GM12878 (cell line): Measurements from ENCODE around the gene DCAF6.

Experiments used
- BHLHE40 ChIP-seq, 2 experiments: fragments of 450-650 bp in 1 of 2; IDR thresholded peaks; 2 replicates each; pipeline ENCODE4 v1.6.1; 2011 to 2017; ENCODE audit warnings: low read depth in 2 of 2, borderline replicate concordance in 1 of 2, improper control_type of control experiment in 1 of 2, low read length in 1 of 2, mild to moderate bottlenecking in 1 of 2
- EGR1 ChIP-seq, 2 experiments: IDR thresholded peaks; 1 replicate in 1 of 2; 2 replicates in 1 of 2; pipeline ENCODE4 v1.6.1; 2011 to 2012; ENCODE audit warnings: low read depth in 2 of 2, low read length in 2 of 2, borderline replicate concordance in 1 of 2, mild to moderate bottlenecking in 1 of 2, moderate library complexity in 1 of 2
- ESRRA ChIP-seq: IDR thresholded peaks from 2 replicates; pipeline ENCODE4 v1.6.1; 2012; ENCODE audit warnings: mild to moderate bottlenecking, low read length, improper control_type of control experiment
- EZH2 ChIP-seq: IDR thresholded peaks from 2 replicates; pipeline ENCODE4 v1.6.1; 2012; ENCODE audit warnings: low read depth, mild to moderate bottlenecking, control low read depth, inconsistent platforms, low read length, borderline replicate concordance; ENCODE audit not compliant: control insufficient read depth
- NFIC ChIP-seq: IDR thresholded peaks from 2 replicates; pipeline ENCODE4 v1.6.1; 2012; ENCODE audit warnings: low read depth, mild to moderate bottlenecking, inconsistent platforms, low read length, moderate library complexity
- NFYB ChIP-seq: IDR thresholded peaks from 2 replicates; pipeline ENCODE4 v1.6.1; 2011; ENCODE audit warnings: low read depth, mild to moderate bottlenecking, low read length, improper control_type of control experiment, moderate library complexity; ENCODE audit not compliant: insufficient read depth
- NRF1 ChIP-seq: conservative IDR thresholded peaks from 2 replicates; pipeline ENCODE4 v1.6.1; 2011; ENCODE audit warnings: mild to moderate bottlenecking, low read depth, low read length, improper control_type of control experiment
- PAX8 ChIP-seq: fragments of 450-650 bp; IDR thresholded peaks from 2 replicates; pipeline ENCODE4 v1.6.1; 2017; ENCODE audit warnings: mild to moderate bottlenecking, moderate library complexity
- POLR2A ChIP-seq: IDR thresholded peaks from 2 replicates; pipeline ENCODE4 v1.6.1; 2011; ENCODE audit warnings: low read depth, mild to moderate bottlenecking, low read length
- RAD21 ChIP-seq: IDR thresholded peaks from 2 replicates; pipeline ENCODE4 v1.6.1; 2011; ENCODE audit warnings: mild to moderate bottlenecking, low read depth, low read length, moderate library complexity; ENCODE audit not compliant: insufficient read depth
- TF ChIP-seq, protein P1 (sequence below), 3 experiments: IDR thresholded peaks in 2 of 3; conservative IDR thresholded peaks in 1 of 3; 2 replicates each; pipeline ENCODE4 v1.5.1; 2011; ENCODE audit warnings: low read depth in 3 of 3, low read length in 3 of 3, mild to moderate bottlenecking in 3 of 3, control low read depth in 2 of 3, moderate library complexity in 2 of 3, inconsistent platforms in 1 of 3, mixed read lengths in 1 of 3; ENCODE audit not compliant: control insufficient read depth in 2 of 3, insufficient read depth in 1 of 3; ENCODE audit errors: extremely low read depth in 1 of 3

DNA sequence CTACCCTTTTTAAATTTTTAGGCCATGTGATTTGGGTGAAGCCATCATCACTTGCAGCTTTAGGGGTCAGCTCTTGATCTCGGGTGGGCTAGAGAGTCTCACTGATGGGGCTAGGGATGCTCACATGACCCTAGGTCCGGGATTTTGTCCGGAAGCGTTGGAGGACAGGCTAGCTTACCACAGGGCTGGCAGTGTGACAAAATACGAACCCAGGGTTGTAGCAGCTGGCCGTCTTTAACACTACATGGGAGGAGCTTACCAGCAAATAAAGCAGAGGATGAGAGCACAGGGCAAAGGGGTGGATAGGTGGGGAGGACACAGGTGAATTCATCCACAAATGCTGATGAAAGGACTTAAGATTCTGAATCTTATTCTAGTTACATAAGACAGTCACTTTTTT, 178.4 kb downstream of the DCAF6 start:
- TF ChIP-seq RAD21 = no peak
- no peak for TF ChIP-seq ESRRA
- TF ChIP-seq NFIC = no peak
- no peak for TF ChIP-seq POLR2A
- no peak for TF ChIP-seq BHLHE40 (IDR thresholded peaks at IDR 0.05; ENCODE audit: borderline replicate concordance in 1 of 2, low read depth in 2 of 2, low read length in 1 of 2)
- TF ChIP-seq, protein P1, sequence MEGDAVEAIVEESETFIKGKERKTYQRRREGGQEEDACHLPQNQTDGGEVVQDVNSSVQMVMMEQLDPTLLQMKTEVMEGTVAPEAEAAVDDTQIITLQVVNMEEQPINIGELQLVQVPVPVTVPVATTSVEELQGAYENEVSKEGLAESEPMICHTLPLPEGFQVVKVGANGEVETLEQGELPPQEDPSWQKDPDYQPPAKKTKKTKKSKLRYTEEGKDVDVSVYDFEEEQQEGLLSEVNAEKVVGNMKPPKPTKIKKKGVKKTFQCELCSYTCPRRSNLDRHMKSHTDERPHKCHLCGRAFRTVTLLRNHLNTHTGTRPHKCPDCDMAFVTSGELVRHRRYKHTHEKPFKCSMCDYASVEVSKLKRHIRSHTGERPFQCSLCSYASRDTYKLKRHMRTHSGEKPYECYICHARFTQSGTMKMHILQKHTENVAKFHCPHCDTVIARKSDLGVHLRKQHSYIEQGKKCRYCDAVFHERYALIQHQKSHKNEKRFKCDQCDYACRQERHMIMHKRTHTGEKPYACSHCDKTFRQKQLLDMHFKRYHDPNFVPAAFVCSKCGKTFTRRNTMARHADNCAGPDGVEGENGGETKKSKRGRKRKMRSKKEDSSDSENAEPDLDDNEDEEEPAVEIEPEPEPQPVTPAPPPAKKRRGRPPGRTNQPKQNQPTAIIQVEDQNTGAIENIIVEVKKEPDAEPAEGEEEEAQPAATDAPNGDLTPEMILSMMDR (IDR thresholded peaks at IDR 0.05 in 2 of 3, conservative IDR thresholded peaks at IDR 0.05 in 1 of 3; ENCODE audit: control insufficient read depth in 2 of 3, extremely low read depth in 1 of 3, insufficient read depth in 1 of 3, low read depth in 3 of 3, low read length in 3 of 3) = no peak
- TF ChIP-seq EZH2 = no peak
- TF ChIP-seq NRF1 = no peak
- no peak for TF ChIP-seq PAX8
- no peak for TF ChIP-seq NFYB
- TF ChIP-seq EGR1 (IDR thresholded peaks at IDR 0.05; ENCODE audit: borderline replicate concordance in 1 of 2, low read depth in 2 of 2, low read length in 2 of 2) = no peak
